Mammary epithelial cell (primary cell): ENCODE measurements around the gene SYNE1.

Experiments used
- EZH2 ChIP-seq: IDR thresholded peaks from 2 replicates; pipeline ENCODE4 v1.6.1; 2012; ENCODE audit warnings: low read length, inconsistent platforms, borderline replicate concordance
- TF ChIP-seq, protein P1 (sequence below), 2 donors: IDR thresholded peaks in 1 of 2; conservative IDR thresholded peaks in 1 of 2; 2 replicates each; pipeline ENCODE4 v1.5.1; 2011 to 2012; ENCODE audit warnings: inconsistent platforms in 2 of 2, low read length in 2 of 2, mild to moderate bottlenecking in 2 of 2, control low read depth in 1 of 2, low read depth in 1 of 2; ENCODE audit not compliant: insufficient read depth in 1 of 2; ENCODE audit errors: extremely low read depth in 1 of 2

DNA sequence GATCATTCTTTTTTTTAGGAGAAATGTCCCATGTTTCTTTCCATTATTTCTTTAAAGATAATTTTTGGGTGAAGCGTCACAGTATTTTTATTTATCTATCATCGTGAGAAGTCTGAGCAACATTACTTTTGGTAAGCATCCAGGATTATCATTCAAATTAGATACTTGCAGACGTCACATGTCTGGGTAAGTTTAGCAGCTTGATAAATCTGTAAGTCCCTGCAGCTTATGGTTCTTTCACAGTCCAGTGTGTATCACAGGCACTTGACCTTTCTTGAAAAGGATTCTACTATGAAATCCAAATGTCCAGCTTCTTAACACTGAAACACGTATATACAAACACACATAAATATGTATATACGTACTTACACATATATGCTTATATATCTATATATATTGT is 470.3 kb downstream of the SYNE1 start:
- TF ChIP-seq, protein P1, sequence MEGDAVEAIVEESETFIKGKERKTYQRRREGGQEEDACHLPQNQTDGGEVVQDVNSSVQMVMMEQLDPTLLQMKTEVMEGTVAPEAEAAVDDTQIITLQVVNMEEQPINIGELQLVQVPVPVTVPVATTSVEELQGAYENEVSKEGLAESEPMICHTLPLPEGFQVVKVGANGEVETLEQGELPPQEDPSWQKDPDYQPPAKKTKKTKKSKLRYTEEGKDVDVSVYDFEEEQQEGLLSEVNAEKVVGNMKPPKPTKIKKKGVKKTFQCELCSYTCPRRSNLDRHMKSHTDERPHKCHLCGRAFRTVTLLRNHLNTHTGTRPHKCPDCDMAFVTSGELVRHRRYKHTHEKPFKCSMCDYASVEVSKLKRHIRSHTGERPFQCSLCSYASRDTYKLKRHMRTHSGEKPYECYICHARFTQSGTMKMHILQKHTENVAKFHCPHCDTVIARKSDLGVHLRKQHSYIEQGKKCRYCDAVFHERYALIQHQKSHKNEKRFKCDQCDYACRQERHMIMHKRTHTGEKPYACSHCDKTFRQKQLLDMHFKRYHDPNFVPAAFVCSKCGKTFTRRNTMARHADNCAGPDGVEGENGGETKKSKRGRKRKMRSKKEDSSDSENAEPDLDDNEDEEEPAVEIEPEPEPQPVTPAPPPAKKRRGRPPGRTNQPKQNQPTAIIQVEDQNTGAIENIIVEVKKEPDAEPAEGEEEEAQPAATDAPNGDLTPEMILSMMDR (conservative IDR thresholded peaks at IDR 0.05 in 1 of 2, IDR thresholded peaks at IDR 0.05 in 1 of 2; ENCODE audit: extremely low read depth in 1 of 2, insufficient read depth in 1 of 2, low read depth in 1 of 2, low read length in 2 of 2): no peak
- TF ChIP-seq EZH2: no peak
